Measurements from ENCODE around the gene TCTN1.

DNA sequence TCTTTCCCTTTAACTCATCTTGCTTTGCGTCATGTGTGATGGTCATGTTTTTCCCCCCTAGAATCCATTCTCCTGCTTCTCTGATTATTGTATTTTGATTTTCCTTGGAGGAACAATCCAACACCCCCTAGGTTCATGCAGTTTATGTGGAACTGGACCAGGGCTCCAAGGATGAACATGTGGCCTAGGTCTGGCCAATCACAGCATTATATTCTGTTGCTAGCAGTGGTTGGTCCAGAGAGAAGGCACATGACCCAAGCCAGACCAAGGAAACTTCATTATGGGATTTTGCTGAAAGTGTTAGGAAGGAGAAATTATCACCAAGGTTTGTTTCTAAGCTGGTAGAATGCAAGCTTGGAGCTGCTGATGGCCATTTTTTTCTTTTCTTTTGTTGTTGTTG lies 23.9 kb upstream of the TCTN1 start:
- TF ChIP-seq, protein P1, sequence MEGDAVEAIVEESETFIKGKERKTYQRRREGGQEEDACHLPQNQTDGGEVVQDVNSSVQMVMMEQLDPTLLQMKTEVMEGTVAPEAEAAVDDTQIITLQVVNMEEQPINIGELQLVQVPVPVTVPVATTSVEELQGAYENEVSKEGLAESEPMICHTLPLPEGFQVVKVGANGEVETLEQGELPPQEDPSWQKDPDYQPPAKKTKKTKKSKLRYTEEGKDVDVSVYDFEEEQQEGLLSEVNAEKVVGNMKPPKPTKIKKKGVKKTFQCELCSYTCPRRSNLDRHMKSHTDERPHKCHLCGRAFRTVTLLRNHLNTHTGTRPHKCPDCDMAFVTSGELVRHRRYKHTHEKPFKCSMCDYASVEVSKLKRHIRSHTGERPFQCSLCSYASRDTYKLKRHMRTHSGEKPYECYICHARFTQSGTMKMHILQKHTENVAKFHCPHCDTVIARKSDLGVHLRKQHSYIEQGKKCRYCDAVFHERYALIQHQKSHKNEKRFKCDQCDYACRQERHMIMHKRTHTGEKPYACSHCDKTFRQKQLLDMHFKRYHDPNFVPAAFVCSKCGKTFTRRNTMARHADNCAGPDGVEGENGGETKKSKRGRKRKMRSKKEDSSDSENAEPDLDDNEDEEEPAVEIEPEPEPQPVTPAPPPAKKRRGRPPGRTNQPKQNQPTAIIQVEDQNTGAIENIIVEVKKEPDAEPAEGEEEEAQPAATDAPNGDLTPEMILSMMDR (conservative IDR thresholded peaks at IDR 0.05; ENCODE audit: low read depth, low read length): no peak
- no peak for TF ChIP-seq EZH2 (IDR thresholded peaks at IDR 0.05; ENCODE audit: low read length, unreplicated experiment)
